H9 (cell line): ENCODE measurements around the gene GFY. TPM values are rescaled to one million over a fixed set of nuclear protein-coding genes. Genes with fewer than 3 reads are reported as not detected.
A peak's percentile ranks its signal among the peaks of the same experiment; 100 is the strongest.

Experiments used
- DNase-seq: peaks from one replicate; pipeline ENCODE4 v3.0.0-alpha.2; 2017
- H2AFZ ChIP-seq: one replicate; pipeline ENCODE4 v1.6.1; 2013; ENCODE audit warnings: mild to moderate bottlenecking, low read length, control low read depth, moderate library complexity
- H2AK5ac ChIP-seq: 2 replicates; pipeline ENCODE4 v1.6.1; 2013; ENCODE audit warnings: low read length, control low read depth, mixed read lengths; ENCODE audit not compliant: insufficient read length
- H2BK120ac ChIP-seq: one replicate; pipeline ENCODE4 v1.6.1; 2013; ENCODE audit warnings: low read depth, mild to moderate bottlenecking, low read length, control low read depth, inconsistent platforms; ENCODE audit not compliant: poor library complexity, severe bottlenecking
- H2BK12ac ChIP-seq: 2 replicates; pipeline ENCODE4 v1.6.1; 2013; ENCODE audit warnings: low read length, control low read depth, mixed read lengths, low read depth; ENCODE audit not compliant: insufficient read length
- H2BK15ac ChIP-seq: 2 replicates; pipeline ENCODE4 v1.6.1; 2013; ENCODE audit warnings: low read depth, low read length, control low read depth
- H2BK20ac ChIP-seq: one replicate; pipeline ENCODE4 v1.6.1; 2013; ENCODE audit warnings: low read depth, mild to moderate bottlenecking, low read length, control low read depth, inconsistent platforms; ENCODE audit not compliant: poor library complexity, severe bottlenecking
- H2BK5ac ChIP-seq: 2 replicates; pipeline ENCODE4 v1.6.1; 2013; ENCODE audit warnings: low read length, control low read depth, mixed read lengths; ENCODE audit not compliant: insufficient read length
- H3K14ac ChIP-seq: 2 replicates; pipeline ENCODE4 v1.6.1; 2013; ENCODE audit warnings: low read length, control low read depth; ENCODE audit not compliant: insufficient read depth
- H3K18ac ChIP-seq: 2 replicates; pipeline ENCODE4 v1.6.1; 2013; ENCODE audit warnings: low read depth, mild to moderate bottlenecking, mixed read lengths, low read length, control low read depth; ENCODE audit not compliant: insufficient read length
- H3K23ac ChIP-seq: 2 replicates; pipeline ENCODE4 v1.6.1; 2013; ENCODE audit warnings: low read length, control low read depth, mixed read lengths, low read depth; ENCODE audit not compliant: insufficient read length
- H3K23me2 ChIP-seq: 2 replicates; pipeline ENCODE4 v1.6.1; 2013; ENCODE audit warnings: low read depth, mild to moderate bottlenecking, mixed read lengths, low read length, control low read depth; ENCODE audit not compliant: insufficient read length, poor library complexity, severe bottlenecking
- H3K27ac ChIP-seq: 2 replicates; pipeline ENCODE4 v1.5.1; 2013; ENCODE audit warnings: low read length, control low read depth, mixed read lengths, low read depth; ENCODE audit not compliant: insufficient read length
- H3K27me3 ChIP-seq: 2 replicates; pipeline ENCODE4 v1.6.1; 2013; ENCODE audit warnings: low read length, control low read depth, inconsistent platforms; ENCODE audit not compliant: insufficient read depth
- H3K4ac ChIP-seq: 2 replicates; pipeline ENCODE4 v1.6.1; 2013; ENCODE audit warnings: low read depth, mild to moderate bottlenecking, control low read depth, inconsistent platforms, low read length, moderate library complexity
- H3K4me1 ChIP-seq: 2 replicates; pipeline ENCODE4 v1.6.1; 2013; ENCODE audit warnings: low read length, control low read depth, inconsistent platforms; ENCODE audit not compliant: insufficient read depth
- H3K4me2 ChIP-seq: 2 replicates; pipeline ENCODE4 v1.6.1; 2013; ENCODE audit warnings: low read length, control low read depth, mixed read lengths; ENCODE audit not compliant: insufficient read length, insufficient read depth
- H3K56ac ChIP-seq: 2 replicates; pipeline ENCODE4 v1.6.1; 2013; ENCODE audit warnings: low read depth, mild to moderate bottlenecking, mixed read lengths, low read length, control low read depth; ENCODE audit not compliant: insufficient read length
- H3K79me1 ChIP-seq: 2 replicates; pipeline ENCODE4 v1.6.1; 2013; ENCODE audit warnings: low read depth, mild to moderate bottlenecking, moderate library complexity, low read length, control low read depth, inconsistent platforms; ENCODE audit not compliant: insufficient read depth, poor library complexity, severe bottlenecking
- H3K79me2 ChIP-seq: 2 replicates; pipeline ENCODE4 v1.6.1; 2013; ENCODE audit warnings: low read length, control low read depth, inconsistent platforms; ENCODE audit not compliant: insufficient read depth
- H3K9ac ChIP-seq: 2 replicates; pipeline ENCODE4 v1.6.1; 2013; ENCODE audit warnings: low read length, control low read depth, mixed read lengths; ENCODE audit not compliant: insufficient read length; ENCODE audit errors: extremely low read depth
- H3K9me3 ChIP-seq: one replicate; pipeline ENCODE4 v1.6.1; 2013; ENCODE audit warnings: low read depth, low read length, inconsistent platforms; ENCODE audit not compliant: control insufficient read depth
- H3T11ph ChIP-seq: one replicate; pipeline ENCODE4 v1.6.1; 2013; ENCODE audit warnings: mild to moderate bottlenecking, low read length, control low read depth, inconsistent platforms
- H4K20me1 ChIP-seq: one replicate; pipeline ENCODE4 v1.6.1; 2013; ENCODE audit not compliant: control insufficient read depth, insufficient read length, insufficient read depth
- H4K5ac ChIP-seq: 2 replicates; pipeline ENCODE4 v1.6.1; 2013; ENCODE audit warnings: low read depth, mild to moderate bottlenecking, mixed read lengths, low read length, control low read depth; ENCODE audit not compliant: insufficient read length
- H4K8ac ChIP-seq: replicated peaks from 2 replicates; pipeline ENCODE4 v1.6.1; 2013; ENCODE audit warnings: low read length, control low read depth, mixed read lengths, low read depth; ENCODE audit not compliant: insufficient read length
- H4K91ac ChIP-seq: 2 replicates; pipeline ENCODE4 v1.6.1; 2013; ENCODE audit warnings: low read depth, mild to moderate bottlenecking, moderate library complexity, mixed read lengths, low read length, control low read depth; ENCODE audit not compliant: insufficient read length
- H3K27ac Mint-ChIP-seq, 3 experiments: 2 replicates in 2 of 3; 3 replicates in 1 of 3; pipeline ENCODE4 v1.8.0; 2020 to 2021; ENCODE audit warnings: mixed read lengths in 3 of 3, mild to moderate bottlenecking in 1 of 3, moderate library complexity in 1 of 3
- H3K27me3 Mint-ChIP-seq: 2 replicates; pipeline ENCODE4 v1.8.0; 2021; ENCODE audit warnings: low read depth, mild to moderate bottlenecking, moderate library complexity, mixed read lengths
- H3K36me3 Mint-ChIP-seq, 3 experiments: 2 replicates in 2 of 3; 3 replicates in 1 of 3; pipeline ENCODE4 v1.8.0; 2020 to 2021; ENCODE audit warnings: low read depth in 3 of 3, mixed read lengths in 3 of 3; ENCODE audit not compliant: insufficient read depth in 1 of 3
- H3K4me1 Mint-ChIP-seq, 2 experiments: 2 replicates each; pipeline ENCODE4 v1.8.0; 2020; ENCODE audit warnings: mixed read lengths in 2 of 2
- H3K4me3 Mint-ChIP-seq, 2 experiments: 2 replicates in 1 of 2; 3 replicates in 1 of 2; pipeline ENCODE4 v1.8.0; 2020 to 2021; ENCODE audit warnings: mild to moderate bottlenecking in 2 of 2, mixed read lengths in 2 of 2, moderate library complexity in 1 of 2
- H3K9me3 Mint-ChIP-seq, 2 experiments: 2 replicates in 1 of 2; 3 replicates in 1 of 2; pipeline ENCODE4 v1.8.0; 2020; ENCODE audit warnings: mild to moderate bottlenecking in 2 of 2, mixed read lengths in 2 of 2, moderate library complexity in 1 of 2
- CTCF ChIP-seq: fragments of 200-600 bp; sonication (generic); conservative IDR thresholded peaks from 3 replicates; pipeline ENCODE4 v1.8.0; 2021; ENCODE audit warnings: antibody characterized with exemption, mild to moderate bottlenecking
- WGBS: extraction: QIAGEN DNeasy Blood & Tissue Kit; methylation state at CpG from one replicate; pipeline ENCODE4 v1.1.7; 2013; ENCODE audit warnings: missing lambda C conversion rate, low lambda C conversion rate, mixed read lengths; ENCODE audit not compliant: insufficient read length; ENCODE audit errors: extremely low coverage; 5-methylcytosine and 5-hydroxymethylcytosine counted together
- total RNA-seq: library from RNA; stranded (reverse); gene quantifications from 2 replicates; pipeline ENCODE4 v1.2.1, GENCODE V29; 2021

Gene GFY
- total RNA-seq, 1 experiment from 2014 or later, result 1.3 TPM

GRCh38 chr19:49421039-49421877, 3.9 kb upstream of the GFY start:
- no peaks in the 10 kb centered on the region for H4K20me1 ChIP-seq
- no peak overlapping the region for H2AFZ ChIP-seq
- TF ChIP-seq CTCF, result no peak
- H2BK5ac ChIP-seq, result no peak overlapping the region
- no peak overlapping the region for H3K4ac ChIP-seq
- no peak overlapping the region for H3K14ac ChIP-seq
- peak; percentile 99 for DNase-seq
- no peak overlapping the region for H3K23ac ChIP-seq
- H2BK12ac ChIP-seq, result no peak overlapping the region
- Mint-ChIP-seq H3K9me3 (peaks cover 0 to 9% of the 10 kb centered on the region in 2 experiments; a peak in 1 of 5 replicates), H3K36me3 (no peaks in the 10 kb centered on the region; a peak in 2 of 7 replicates), H3K4me3 (peak overlapping the region in 1 of 2 experiments; percentile 52; a peak in 3 of 5 replicates), H3K4me1 (peaks cover 60 to 76% of the 10 kb centered on the region in 2 experiments), H3K27me3 (peaks cover 65% of the 10 kb centered on the region), H3K27ac (peak overlapping the region in 1 of 3 experiments; percentile 84; a peak in 1 of 7 replicates)
- no peak overlapping the region for H3K9ac ChIP-seq
- peaks cover 32% of the 10 kb centered on the region; the same call in 1 of the 2 replicates for H3K27me3 ChIP-seq
- H3K56ac ChIP-seq, result no peak overlapping the region
- no peak overlapping the region for H4K8ac ChIP-seq
- H3K23me2 ChIP-seq, result peaks cover 13% of the 10 kb centered on the region
- no peaks in the 10 kb centered on the region for H3K79me1 ChIP-seq
- H3K27ac ChIP-seq, result no peak overlapping the region
- H2AK5ac ChIP-seq, result no peak overlapping the region
- no peaks in the 10 kb centered on the region for H3K9me3 ChIP-seq
- peaks cover 2% of the 10 kb centered on the region; the same call in 1 of the 2 replicates for H3K4me1 ChIP-seq
- no peaks in the 10 kb centered on the region for H3K79me2 ChIP-seq
- H4K91ac ChIP-seq, result no peak overlapping the region
- no peak overlapping the region for H4K5ac ChIP-seq
- no peak overlapping the region for H3K18ac ChIP-seq
- H2BK120ac ChIP-seq, result no peak overlapping the region
- H2BK15ac ChIP-seq, result no peak overlapping the region
- H3K4me2 ChIP-seq, result no peak overlapping the region
- no CpG with 5 or more reads among the region's 48 CpGs for WGBS
- H2BK20ac ChIP-seq, result no peak overlapping the region
- H3T11ph ChIP-seq, result no peak overlapping the region
